Suprapubic skin (tissue), 4 donors: ENCODE results near the gene IRF4. TPM values are rescaled to one million over a fixed set of nuclear protein-coding genes. Genes with fewer than 3 reads are reported as not detected.
A peak's percentile ranks its signal among the peaks of the same experiment; 100 is the strongest.

Source experiments
- DNase-seq, 2 donors: peaks; one replicate each; pipeline ENCODE4 v3.0.0-alpha.2; 2019; ENCODE audit warnings: low spot score in 2 of 2
- H3K27ac ChIP-seq: fragments of 200-600 bp; sonication (generic); one replicate; pipeline ENCODE4 v1.5.1; 2019
- H3K27me3 ChIP-seq: fragments of 200-600 bp; sonication (generic); one replicate; pipeline ENCODE4 v1.5.1; 2019
- H3K36me3 ChIP-seq: fragments of 200-600 bp; sonication (generic); one replicate; pipeline ENCODE4 v1.5.1; 2019
- H3K4me1 ChIP-seq: fragments of 200-600 bp; sonication (generic); one replicate; pipeline ENCODE4 v1.5.1; 2019
- H3K4me3 ChIP-seq: fragments of 200-600 bp; sonication (generic); one replicate; pipeline ENCODE4 v1.5.1; 2019; ENCODE audit warnings: mild to moderate bottlenecking
- H3K9me3 ChIP-seq: fragments of 200-600 bp; sonication (generic); one replicate; pipeline ENCODE4 v1.5.1; 2019
- CTCF ChIP-seq, 2 donors: fragments of 200-600 bp in 1 of 2; fragments of 450-650 bp in 1 of 2; sonication (generic) in 1 of 2; IDR thresholded peaks; one replicate each; pipeline ENCODE4 v1.5.1; 2016 to 2019; ENCODE audit warnings: antibody characterized with exemption in 2 of 2, mild to moderate bottlenecking in 1 of 2, moderate library complexity in 1 of 2
- EP300 ChIP-seq: sonication (generic); formaldehyde crosslinking; IDR thresholded peaks from one replicate; pipeline ENCODE4 v1.6.1; 2017; ENCODE audit warnings: antibody characterized with exemption
- POLR2A ChIP-seq, 2 donors: fragments of 450-650 bp; IDR thresholded peaks; one replicate each; pipeline ENCODE4 v1.6.1; 2017; ENCODE audit warnings: antibody characterized with exemption in 2 of 2, mild to moderate bottlenecking in 2 of 2, moderate library complexity in 2 of 2
- POLR2AphosphoS5 ChIP-seq, 3 donors: sonication (generic); formaldehyde crosslinking; IDR thresholded peaks; one replicate each; pipeline ENCODE4 v1.6.1; 2017; ENCODE audit warnings: antibody characterized with exemption in 3 of 3
- WGBS: methylation state at CpG from one replicate; pipeline ENCODE4 v1.1.5; 2018; 5-methylcytosine and 5-hydroxymethylcytosine counted together
- total RNA-seq, 4 donors: library from RNA; depleted of rRNA; stranded (reverse); fragments of >200 nt; gene quantifications; one replicate each; pipeline ENCODE4 v1.1.0, GENCODE V29; 2016

Gene IRF4
- total RNA-seq, 4 donors from 2014 or later, result 17.3 to 22.8 (median 20.4) TPM

DNA sequence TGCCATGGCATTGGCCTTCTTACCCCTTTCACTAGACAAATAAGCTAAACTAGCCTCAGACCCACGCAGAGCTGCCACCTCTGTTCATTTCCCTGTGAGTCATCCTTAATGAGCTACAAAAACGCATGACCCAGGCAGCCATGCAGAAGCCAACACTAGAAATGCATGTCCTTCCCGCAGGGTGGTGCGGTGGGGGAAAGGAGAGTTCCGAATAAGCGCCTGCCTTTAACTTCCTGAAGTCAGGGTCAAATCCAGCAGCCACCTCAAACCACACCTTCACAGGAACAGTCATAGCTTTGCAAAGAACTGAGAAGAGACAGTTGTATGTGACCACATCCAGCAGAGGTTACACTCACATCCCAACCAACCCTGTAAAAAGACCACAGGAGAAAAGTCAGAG lies 40.4 kb downstream of the IRF4 start:
- DNase-seq, result no peak
- Histone ChIP-seq H3K4me3 (no peak overlapping the region), H3K9me3 (no peaks in the 10 kb centered on the region), H3K27me3 (peaks cover 8% of the 10 kb centered on the region), H3K4me1 (no peaks in the 10 kb centered on the region), H3K27ac (no peak overlapping the region), H3K36me3 (no peaks in the 10 kb centered on the region)
- TF ChIP-seq POLR2AphosphoS5 (IDR thresholded peaks at IDR 0.05) (no peak), EP300 (no peak), CTCF (IDR thresholded peaks at IDR 0.05) (no peak), POLR2A (IDR thresholded peaks at IDR 0.05) (no peak)
- WGBS, result 72% methylated on average over 6 of the region's 6 CpGs

GRCh38 chr6:434051-434705 lies 42.6 kb downstream of the IRF4 start:
- DNase-seq, result no peak
- Histone ChIP-seq H3K4me1 (no peaks in the 10 kb centered on the region), H3K4me3 (no peak overlapping the region), H3K27ac (no peak overlapping the region), H3K36me3 (no peaks in the 10 kb centered on the region), H3K9me3 (no peaks in the 10 kb centered on the region), H3K27me3 (no peaks in the 10 kb centered on the region)
- TF ChIP-seq EP300 (no peak), CTCF (IDR thresholded peaks at IDR 0.05) (no peak), POLR2A (IDR thresholded peaks at IDR 0.05) (no peak), POLR2AphosphoS5 (IDR thresholded peaks at IDR 0.05) (no peak)
- 80% methylated on average over 14 of the region's 14 CpGs for WGBS

DNA sequence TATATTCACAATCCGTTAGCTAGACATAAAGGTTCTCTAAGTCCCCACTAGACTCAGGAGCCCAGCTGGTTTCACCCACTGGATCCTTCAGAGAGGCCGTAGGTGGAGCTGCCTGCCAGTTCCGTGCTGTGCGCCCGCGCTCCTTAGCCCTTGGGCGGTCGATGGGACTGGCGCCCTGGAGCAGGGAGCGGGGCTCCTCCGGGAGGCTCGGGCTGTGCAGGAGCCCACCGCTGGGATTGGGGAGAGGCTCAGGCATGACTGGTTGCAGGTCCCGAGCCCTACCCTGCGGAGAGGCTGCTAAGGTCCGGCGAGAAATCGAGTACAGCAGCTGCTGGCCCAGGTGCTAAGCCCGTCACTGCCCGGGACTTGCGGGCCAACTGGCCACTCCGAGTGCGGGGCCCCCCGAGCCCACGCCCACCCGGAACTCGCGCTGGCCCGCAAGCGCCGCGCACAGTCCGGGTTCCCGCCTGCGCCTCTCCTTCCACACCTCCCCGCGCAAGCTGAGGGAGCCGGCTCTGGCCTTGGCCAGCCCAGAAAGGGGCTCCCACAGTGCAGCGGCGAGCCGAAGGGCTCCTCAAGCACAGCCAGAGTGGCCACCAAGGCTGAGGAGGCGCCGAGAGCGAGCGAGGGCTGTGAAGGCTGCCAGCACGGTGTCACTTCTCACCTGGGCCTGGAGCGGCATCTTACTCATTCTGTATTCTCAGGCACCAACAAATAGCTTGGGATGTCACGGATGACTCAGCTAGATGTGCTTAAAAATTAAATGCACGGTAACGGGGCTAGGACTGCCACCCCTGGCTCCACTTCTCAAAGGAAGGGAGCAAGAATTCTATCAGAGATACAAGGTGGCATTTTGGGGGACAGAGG lies 44.1 kb downstream of the IRF4 start:
- 95% methylated on average over 9 of the region's 50 CpGs for WGBS
- no peak overlapping the region for H3K27ac ChIP-seq
- no peak for DNase-seq
- no peaks in the 10 kb centered on the region for H3K4me1 ChIP-seq
- no peak for TF ChIP-seq POLR2AphosphoS5 (IDR thresholded peaks at IDR 0.05)
- no peak for TF ChIP-seq POLR2A (IDR thresholded peaks at IDR 0.05)
- H3K36me3 ChIP-seq, result no peaks in the 10 kb centered on the region
- H3K27me3 ChIP-seq, result no peaks in the 10 kb centered on the region
- no peak overlapping the region for H3K4me3 ChIP-seq
- H3K9me3 ChIP-seq, result no peaks in the 10 kb centered on the region

DNA sequence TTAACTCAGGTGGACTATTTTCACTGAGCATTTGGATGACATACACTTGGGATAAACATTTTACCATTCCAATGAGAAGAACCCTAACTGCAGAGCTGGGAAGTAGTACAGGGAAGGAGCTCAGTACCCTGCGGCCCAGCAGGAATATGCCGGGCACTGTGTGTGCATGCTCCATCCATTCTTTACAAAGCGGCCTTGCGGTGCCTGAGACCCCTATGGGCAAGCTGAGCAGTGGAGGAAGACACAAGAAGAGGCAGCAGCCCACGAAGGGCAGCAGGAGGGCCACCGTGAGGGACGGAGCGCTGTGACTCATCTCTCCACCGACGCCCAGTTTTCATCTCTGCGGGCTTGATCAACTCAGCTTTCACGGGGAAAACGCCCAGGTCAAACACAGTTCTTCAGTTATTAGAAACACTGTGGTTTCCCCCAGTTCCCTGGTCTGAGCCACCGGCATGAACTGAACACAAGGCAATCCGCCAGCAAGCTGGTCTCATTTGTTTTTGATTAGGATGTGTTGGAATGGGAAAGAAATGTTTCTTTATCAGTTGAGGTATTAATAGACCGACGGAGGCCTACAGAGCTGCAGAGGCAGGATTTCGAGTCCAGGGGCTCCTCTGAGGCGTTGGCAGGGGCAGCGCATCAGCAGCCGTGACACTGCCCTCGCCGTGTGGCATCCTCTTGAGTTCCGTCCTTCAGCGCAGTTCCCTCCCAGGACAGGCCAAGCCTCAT lies 44.9 kb downstream of the IRF4 start:
- Histone ChIP-seq H3K27me3 (peaks cover 3% of the 10 kb centered on the region), H3K27ac (peak overlapping the region; percentile 30), H3K4me1 (no peaks in the 10 kb centered on the region), H3K4me3 (no peak overlapping the region), H3K9me3 (no peaks in the 10 kb centered on the region), H3K36me3 (no peaks in the 10 kb centered on the region)
- 77% methylated on average over 12 of the region's 25 CpGs for WGBS
- no peak for DNase-seq
- no peak for TF ChIP-seq EP300
- no peak for TF ChIP-seq POLR2AphosphoS5 (IDR thresholded peaks at IDR 0.05)
- TF ChIP-seq CTCF (IDR thresholded peaks at IDR 0.05), result no peak
- TF ChIP-seq POLR2A (IDR thresholded peaks at IDR 0.05), result no peak

DNA sequence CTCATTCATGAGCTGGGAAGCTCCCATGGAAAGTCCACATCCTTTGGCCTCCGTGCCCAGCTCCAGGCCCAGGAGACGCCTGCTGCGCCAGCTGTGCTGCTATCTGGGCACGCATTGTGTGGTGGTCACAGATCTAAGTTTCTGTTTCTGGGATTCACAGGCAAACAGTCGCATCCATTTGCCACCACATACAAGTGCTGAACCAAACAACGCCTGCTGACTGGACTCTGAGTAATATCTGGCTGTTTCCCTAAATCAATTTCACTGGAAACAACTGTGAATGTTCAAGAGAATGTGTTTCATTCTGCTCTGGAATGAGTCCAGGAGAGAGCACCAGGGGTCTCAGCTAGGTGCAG lies 45.5 kb downstream of the IRF4 start:
- DNase-seq, result no peak
- Histone ChIP-seq H3K36me3 (no peaks in the 10 kb centered on the region), H3K27ac (peak overlapping the region; percentile 30), H3K4me3 (no peak overlapping the region), H3K4me1 (no peaks in the 10 kb centered on the region), H3K9me3 (no peaks in the 10 kb centered on the region), H3K27me3 (peaks cover 3% of the 10 kb centered on the region)
- WGBS, result 82% methylated on average over 6 of the region's 6 CpGs
- no peak for TF ChIP-seq CTCF (IDR thresholded peaks at IDR 0.05)
- TF ChIP-seq POLR2A (IDR thresholded peaks at IDR 0.05), result no peak
- no peak for TF ChIP-seq POLR2AphosphoS5 (IDR thresholded peaks at IDR 0.05)
- TF ChIP-seq EP300, result no peak
